ENCODE results near the gene LCN10. TPM values are rescaled to one million over a fixed set of nuclear protein-coding genes. Genes with fewer than 3 reads are reported as not detected.

Gene LCN10
- total and polyA plus RNA-seq, 10 of the 15 experiments (the other 5 are each of a cell fraction or from before 2014, with no cell fraction given): 0.06 to 1.3 (median 0.21) TPM; not detected in 1

DNA sequence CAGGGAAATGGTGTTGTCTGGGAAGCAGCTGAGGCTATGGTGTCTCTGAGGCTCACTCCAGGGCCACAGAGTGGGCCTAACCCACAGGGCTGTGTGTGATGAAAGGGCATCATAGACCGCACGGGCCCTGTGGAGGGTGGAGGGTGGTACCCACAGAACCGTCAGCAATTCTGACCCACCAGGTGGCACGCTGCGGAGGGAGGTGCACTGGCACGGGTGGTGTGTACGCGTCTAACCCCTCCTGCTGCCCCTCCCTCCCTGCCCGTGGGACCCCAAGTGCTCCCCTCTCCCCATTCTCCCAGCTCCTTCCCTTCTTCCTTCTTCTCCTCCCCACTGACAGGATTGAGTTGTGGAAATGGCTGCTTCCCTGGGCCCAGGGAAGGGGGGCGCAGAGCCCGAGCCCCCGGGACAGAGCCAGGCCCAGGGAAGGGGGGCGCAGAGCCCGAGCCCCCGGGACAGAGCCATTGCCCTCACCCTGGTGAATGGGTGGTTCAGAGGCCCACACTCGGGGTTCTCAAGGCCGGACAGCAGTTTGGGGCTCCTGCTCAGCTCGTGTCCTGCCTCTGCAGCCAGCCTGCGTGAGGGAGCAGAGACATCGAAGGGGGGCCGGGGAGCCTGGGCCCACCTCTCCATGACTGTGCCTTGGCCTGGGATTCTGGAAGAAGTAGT lies 6.8 kb downstream of the LCN10 start:
- no peak for FAIRE-seq
- Histone ChIP-seq H3K27me3 (replicated peaks in 1 of 2; ENCODE audit: control insufficient read depth in 2 of 2, insufficient read depth in 2 of 2, low read length in 1 of 2) (no peaks in the 10 kb centered on the region; a peak in 1 of 4 replicates), H3K79me2 (ENCODE audit: control insufficient read depth, insufficient read depth, low read length) (no peaks in the 10 kb centered on the region), H4K20me1 (ENCODE audit: control insufficient read depth, insufficient read depth) (no peaks in the 10 kb centered on the region), H3K4me2 (ENCODE audit: control insufficient read depth, insufficient read depth) (no peak overlapping the region), H3K36me3 (ENCODE audit: control insufficient read depth in 2 of 2, insufficient read depth in 2 of 2, low read length in 1 of 2) (no peaks in the 10 kb centered on the region), H3K4me1 (ENCODE audit: control insufficient read depth, insufficient read depth, low read length) (peaks cover under 1% of the 10 kb centered on the region; the same call in 1 of the 2 replicates), H3K9me3 (replicated peaks; ENCODE audit: control insufficient read depth, insufficient read depth, low read length) (no peaks in the 10 kb centered on the region), H2AFZ (ENCODE audit: control insufficient read depth, low read depth, low read length) (no peak overlapping the region), H3K27ac (ENCODE audit: control insufficient read depth, insufficient read depth) (no peak overlapping the region), H3K4me3 (no peak overlapping the region), H3K9ac (ENCODE audit: control insufficient read depth, insufficient read depth, low read length) (no peak overlapping the region)
- in situ Hi-C loops (cut with MboI) (no loop called here), intact Hi-C loops (cut with micrococcal nuclease; ENCODE audit: unreplicated experiment) (no loop called here)
- ChIA-PET CTCF (no interaction called here), RAD21 (ENCODE audit: unreplicated experiment) (interaction anchor here (0.7 kb wide), 1 partner anchor 227 kb away, joined by 3 read pairs; no protein-coding TSS in a partner anchor), SMC1A (ENCODE audit: uncharacterized antibody, unreplicated experiment) (no interaction called here), POLR2A (no interaction called here)
- ATAC-seq: no peak
- WGBS (ENCODE audit: insufficient coverage, insufficient replicate concordance, low lambda C conversion rate, missing lambda C conversion rate): 56% methylated on average over 21 of the region's 21 CpGs
- no peak for DNase-seq (ENCODE audit: low read depth, low spot score)
- BruUV-seq (replicated peaks): no TSS peak
- TF ChIP-seq, protein P1, sequence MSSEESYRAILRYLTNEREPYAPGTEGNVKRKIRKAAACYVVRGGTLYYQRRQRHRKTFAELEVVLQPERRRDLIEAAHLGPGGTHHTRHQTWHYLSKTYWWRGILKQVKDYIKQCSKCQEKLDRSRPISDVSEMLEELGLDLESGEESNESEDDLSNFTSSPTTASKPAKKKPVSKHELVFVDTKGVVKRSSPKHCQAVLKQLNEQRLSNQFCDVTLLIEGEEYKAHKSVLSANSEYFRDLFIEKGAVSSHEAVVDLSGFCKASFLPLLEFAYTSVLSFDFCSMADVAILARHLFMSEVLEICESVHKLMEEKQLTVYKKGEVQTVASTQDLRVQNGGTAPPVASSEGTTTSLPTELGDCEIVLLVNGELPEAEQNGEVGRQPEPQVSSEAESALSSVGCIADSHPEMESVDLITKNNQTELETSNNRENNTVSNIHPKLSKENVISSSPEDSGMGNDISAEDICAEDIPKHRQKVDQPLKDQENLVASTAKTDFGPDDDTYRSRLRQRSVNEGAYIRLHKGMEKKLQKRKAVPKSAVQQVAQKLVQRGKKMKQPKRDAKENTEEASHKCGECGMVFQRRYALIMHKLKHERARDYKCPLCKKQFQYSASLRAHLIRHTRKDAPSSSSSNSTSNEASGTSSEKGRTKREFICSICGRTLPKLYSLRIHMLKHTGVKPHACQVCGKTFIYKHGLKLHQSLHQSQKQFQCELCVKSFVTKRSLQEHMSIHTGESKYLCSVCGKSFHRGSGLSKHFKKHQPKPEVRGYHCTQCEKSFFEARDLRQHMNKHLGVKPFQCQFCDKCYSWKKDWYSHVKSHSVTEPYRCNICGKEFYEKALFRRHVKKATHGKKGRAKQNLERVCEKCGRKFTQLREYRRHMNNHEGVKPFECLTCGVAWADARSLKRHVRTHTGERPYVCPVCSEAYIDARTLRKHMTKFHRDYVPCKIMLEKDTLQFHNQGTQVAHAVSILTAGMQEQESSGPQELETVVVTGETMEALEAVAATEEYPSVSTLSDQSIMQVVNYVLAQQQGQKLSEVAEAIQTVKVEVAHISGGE (CRISPR knock-in tag; IDR thresholded peaks at IDR 0.05): no peak
- TF ChIP-seq RFX5 (IDR thresholded peaks at IDR 0.05; ENCODE audit: low read depth, low read length): no peak
- TF ChIP-seq SP1 (IDR thresholded peaks at IDR 0.05; ENCODE audit: low read depth, low read length): no peak
- no peak for TF ChIP-seq NFYA (IDR thresholded peaks at IDR 0.05; ENCODE audit: borderline replicate concordance, low read depth, low read length)
- no peak for TF ChIP-seq RCOR1 (conservative IDR thresholded peaks at IDR 0.05; ENCODE audit: low read depth, low read length)
- TF ChIP-seq, protein P2, sequence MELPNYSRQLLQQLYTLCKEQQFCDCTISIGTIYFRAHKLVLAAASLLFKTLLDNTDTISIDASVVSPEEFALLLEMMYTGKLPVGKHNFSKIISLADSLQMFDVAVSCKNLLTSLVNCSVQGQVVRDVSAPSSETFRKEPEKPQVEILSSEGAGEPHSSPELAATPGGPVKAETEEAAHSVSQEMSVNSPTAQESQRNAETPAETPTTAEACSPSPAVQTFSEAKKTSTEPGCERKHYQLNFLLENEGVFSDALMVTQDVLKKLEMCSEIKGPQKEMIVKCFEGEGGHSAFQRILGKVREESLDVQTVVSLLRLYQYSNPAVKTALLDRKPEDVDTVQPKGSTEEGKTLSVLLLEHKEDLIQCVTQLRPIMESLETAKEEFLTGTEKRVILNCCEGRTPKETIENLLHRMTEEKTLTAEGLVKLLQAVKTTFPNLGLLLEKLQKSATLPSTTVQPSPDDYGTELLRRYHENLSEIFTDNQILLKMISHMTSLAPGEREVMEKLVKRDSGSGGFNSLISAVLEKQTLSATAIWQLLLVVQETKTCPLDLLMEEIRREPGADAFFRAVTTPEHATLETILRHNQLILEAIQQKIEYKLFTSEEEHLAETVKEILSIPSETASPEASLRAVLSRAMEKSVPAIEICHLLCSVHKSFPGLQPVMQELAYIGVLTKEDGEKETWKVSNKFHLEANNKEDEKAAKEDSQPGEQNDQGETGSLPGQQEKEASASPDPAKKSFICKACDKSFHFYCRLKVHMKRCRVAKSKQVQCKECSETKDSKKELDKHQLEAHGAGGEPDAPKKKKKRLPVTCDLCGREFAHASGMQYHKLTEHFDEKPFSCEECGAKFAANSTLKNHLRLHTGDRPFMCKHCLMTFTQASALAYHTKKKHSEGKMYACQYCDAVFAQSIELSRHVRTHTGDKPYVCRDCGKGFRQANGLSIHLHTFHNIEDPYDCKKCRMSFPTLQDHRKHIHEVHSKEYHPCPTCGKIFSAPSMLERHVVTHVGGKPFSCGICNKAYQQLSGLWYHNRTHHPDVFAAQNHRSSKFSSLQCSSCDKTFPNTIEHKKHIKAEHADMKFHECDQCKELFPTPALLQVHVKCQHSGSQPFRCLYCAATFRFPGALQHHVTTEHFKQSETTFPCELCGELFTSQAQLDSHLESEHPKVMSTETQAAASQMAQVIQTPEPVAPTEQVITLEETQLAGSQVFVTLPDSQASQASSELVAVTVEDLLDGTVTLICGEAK (IDR thresholded peaks at IDR 0.05; ENCODE audit: borderline replicate concordance): no peak
- no peak for TF ChIP-seq SIN3A (IDR thresholded peaks at IDR 0.05; ENCODE audit: low read depth, low read length)
- no peak for TF ChIP-seq NR2F1 (conservative IDR thresholded peaks at IDR 0.05)
- TF ChIP-seq, protein P3, sequence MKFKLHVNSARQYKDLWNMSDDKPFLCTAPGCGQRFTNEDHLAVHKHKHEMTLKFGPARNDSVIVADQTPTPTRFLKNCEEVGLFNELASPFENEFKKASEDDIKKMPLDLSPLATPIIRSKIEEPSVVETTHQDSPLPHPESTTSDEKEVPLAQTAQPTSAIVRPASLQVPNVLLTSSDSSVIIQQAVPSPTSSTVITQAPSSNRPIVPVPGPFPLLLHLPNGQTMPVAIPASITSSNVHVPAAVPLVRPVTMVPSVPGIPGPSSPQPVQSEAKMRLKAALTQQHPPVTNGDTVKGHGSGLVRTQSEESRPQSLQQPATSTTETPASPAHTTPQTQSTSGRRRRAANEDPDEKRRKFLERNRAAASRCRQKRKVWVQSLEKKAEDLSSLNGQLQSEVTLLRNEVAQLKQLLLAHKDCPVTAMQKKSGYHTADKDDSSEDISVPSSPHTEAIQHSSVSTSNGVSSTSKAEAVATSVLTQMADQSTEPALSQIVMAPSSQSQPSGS (IDR thresholded peaks at IDR 0.05; ENCODE audit: low read length): no peak
- no peak for TF ChIP-seq FOXK2 (IDR thresholded peaks at IDR 0.05)
- TF ChIP-seq, protein P4, sequence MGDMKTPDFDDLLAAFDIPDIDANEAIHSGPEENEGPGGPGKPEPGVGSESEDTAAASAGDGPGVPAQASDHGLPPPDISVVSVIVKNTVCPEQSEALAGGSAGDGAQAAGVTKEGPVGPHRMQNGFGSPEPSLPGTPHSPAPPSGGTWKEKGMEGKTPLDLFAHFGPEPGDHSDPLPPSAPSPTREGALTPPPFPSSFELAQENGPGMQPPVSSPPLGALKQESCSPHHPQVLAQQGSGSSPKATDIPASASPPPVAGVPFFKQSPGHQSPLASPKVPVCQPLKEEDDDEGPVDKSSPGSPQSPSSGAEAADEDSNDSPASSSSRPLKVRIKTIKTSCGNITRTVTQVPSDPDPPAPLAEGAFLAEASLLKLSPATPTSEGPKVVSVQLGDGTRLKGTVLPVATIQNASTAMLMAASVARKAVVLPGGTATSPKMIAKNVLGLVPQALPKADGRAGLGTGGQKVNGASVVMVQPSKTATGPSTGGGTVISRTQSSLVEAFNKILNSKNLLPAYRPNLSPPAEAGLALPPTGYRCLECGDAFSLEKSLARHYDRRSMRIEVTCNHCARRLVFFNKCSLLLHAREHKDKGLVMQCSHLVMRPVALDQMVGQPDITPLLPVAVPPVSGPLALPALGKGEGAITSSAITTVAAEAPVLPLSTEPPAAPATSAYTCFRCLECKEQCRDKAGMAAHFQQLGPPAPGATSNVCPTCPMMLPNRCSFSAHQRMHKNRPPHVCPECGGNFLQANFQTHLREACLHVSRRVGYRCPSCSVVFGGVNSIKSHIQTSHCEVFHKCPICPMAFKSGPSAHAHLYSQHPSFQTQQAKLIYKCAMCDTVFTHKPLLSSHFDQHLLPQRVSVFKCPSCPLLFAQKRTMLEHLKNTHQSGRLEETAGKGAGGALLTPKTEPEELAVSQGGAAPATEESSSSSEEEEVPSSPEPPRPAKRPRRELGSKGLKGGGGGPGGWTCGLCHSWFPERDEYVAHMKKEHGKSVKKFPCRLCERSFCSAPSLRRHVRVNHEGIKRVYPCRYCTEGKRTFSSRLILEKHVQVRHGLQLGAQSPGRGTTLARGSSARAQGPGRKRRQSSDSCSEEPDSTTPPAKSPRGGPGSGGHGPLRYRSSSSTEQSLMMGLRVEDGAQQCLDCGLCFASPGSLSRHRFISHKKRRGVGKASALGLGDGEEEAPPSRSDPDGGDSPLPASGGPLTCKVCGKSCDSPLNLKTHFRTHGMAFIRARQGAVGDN (IDR thresholded peaks at IDR 0.05): no peak

Measured in GM12878 (cell line).